PFSK-1 (cell line): Measurements from ENCODE around the gene NBR1.

Source experiments
- FOXP2 ChIP-seq: optimal IDR thresholded peaks from 2 replicates; pipeline ENCODE3; 2011; ENCODE audit warnings: borderline replicate concordance, control low read depth, inconsistent platforms; ENCODE audit not compliant: insufficient read depth; ENCODE audit errors: extremely low read length, extremely low read depth
- POLR2AphosphoS5 ChIP-seq: IDR thresholded peaks from 2 replicates; pipeline ENCODE4 v1.6.1; 2012; ENCODE audit warnings: low read depth, mild to moderate bottlenecking, control low read depth, low read length, moderate library complexity
- REST ChIP-seq, 2 experiments: IDR thresholded peaks; 2 replicates each; pipeline versions ENCODE4 v1.6.1 to v1.8.0; 2011 to 2012; ENCODE audit warnings: low read depth in 2 of 2, low read length in 2 of 2, control low read depth in 1 of 2, inconsistent platforms in 1 of 2, mild to moderate bottlenecking in 1 of 2, moderate library complexity in 1 of 2; ENCODE audit not compliant: insufficient read depth in 1 of 2
- SIN3A ChIP-seq: IDR thresholded peaks from 2 replicates; pipeline ENCODE4 v1.6.1; 2012; ENCODE audit warnings: mild to moderate bottlenecking, low read length, moderate library complexity, borderline replicate concordance; ENCODE audit not compliant: insufficient read depth
- TAF1 ChIP-seq: IDR thresholded peaks from 2 replicates; pipeline ENCODE4 v1.6.1; 2012; ENCODE audit warnings: low read length, control low read depth, borderline replicate concordance; ENCODE audit not compliant: insufficient read depth

The NBR1 gene

DNA sequence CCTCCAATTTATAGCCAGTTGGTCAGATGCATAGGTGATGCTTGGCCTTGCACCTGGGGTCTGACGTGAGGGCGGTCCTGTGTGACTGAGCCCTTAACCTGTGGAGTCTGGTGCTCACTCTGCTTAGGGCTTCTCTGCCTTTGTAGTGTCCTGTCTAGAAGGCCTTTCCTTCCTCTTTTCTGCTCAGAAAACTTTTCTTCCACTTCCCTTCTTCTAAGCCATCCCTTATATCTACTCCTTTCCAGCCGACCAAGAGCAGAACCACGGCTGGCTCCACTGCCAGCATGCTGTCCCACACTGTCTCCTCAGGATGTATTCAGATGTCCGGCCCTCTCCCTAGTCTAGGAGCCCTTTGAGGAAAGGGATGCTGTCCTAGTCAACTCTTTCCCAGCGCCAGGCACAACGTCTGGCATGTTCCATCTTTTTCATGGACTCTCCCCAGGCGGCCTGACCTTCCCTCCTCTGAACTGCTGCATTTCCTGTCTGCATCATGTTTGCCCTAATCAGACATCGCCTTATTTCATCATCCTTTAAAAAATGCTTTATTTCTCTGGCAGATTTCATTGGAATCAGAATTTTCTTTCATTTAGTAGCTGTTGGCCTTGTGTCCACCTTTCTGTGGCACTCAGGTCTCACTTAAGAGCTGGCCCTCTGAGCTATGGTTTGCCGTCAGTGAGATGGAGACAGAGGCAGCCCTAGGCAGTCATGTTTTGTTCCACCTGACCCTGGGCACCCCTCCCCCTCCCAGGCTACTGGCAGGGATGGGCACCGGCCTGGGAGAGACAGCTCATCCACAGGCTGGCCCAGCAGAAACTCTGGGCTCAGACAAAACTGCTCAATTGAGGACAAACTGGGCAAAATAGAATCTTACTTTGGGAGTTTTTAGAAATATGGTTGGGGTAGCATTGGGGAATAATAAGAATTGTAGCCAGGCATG lies 30.4 kb upstream of the NBR1 start:
- TF ChIP-seq REST (IDR thresholded peaks at IDR 0.05; ENCODE audit: insufficient read depth in 1 of 2, low read depth in 2 of 2, low read length in 2 of 2) = no peak
- no peak for TF ChIP-seq FOXP2
- TF ChIP-seq SIN3A = no peak
- TF ChIP-seq TAF1 = no peak
- TF ChIP-seq POLR2AphosphoS5 = no peak

DNA sequence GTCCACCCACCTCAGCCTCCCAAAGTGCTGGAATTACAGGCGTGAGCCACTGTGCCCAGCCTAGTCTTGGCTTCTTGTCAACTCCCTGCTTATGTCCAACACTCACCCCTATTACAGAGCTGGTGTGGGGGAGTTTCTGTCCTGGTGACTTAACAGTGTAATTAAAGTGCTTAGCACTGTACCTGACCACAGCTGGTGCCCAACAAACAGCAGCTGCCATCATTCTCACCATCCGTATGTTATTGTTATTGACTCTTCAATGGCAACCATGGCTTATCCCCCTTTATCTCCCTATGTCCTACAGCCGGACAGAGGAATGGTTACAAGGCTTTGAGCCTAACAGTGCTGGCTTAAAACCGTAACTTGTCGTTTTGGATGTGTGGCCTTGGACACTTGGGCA lies 28.9 kb upstream of the NBR1 start:
- no peak for TF ChIP-seq POLR2AphosphoS5
- no peak for TF ChIP-seq TAF1
- no peak for TF ChIP-seq SIN3A
- TF ChIP-seq FOXP2 = no peak
- no peak for TF ChIP-seq REST (IDR thresholded peaks at IDR 0.05; ENCODE audit: insufficient read depth in 1 of 2, low read depth in 2 of 2, low read length in 2 of 2)

DNA sequence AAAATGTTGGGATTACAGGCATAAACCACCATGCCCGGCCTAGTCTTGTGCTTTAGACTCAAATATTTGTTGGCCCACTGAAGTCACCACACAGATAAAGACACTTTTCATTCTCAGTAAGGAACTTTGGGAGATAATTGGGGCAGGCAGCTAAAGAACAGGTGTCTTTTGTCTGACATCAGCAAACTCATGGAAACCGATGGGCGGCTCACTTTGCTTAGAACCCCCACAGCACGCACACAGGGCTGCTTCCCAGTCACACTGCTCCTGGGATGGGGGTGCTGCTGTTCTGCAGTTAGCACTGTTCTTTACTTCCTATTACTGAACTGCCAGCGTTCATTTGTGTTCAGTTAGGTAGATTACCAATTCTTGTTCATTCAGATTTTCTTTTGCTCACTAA lies 27.8 kb upstream of the NBR1 start:
- no peak for TF ChIP-seq TAF1

GRCh38 chr17:43146649-43147048 lies 24.4 kb upstream of the NBR1 start:
- no peak for TF ChIP-seq TAF1
- TF ChIP-seq POLR2AphosphoS5 = no peak
- TF ChIP-seq REST (IDR thresholded peaks at IDR 0.05; ENCODE audit: insufficient read depth in 1 of 2, low read depth in 2 of 2, low read length in 2 of 2) = no peak
- no peak for TF ChIP-seq FOXP2
- no peak for TF ChIP-seq SIN3A

- TF ChIP-seq SIN3A (no peak), TAF1 (no peak), FOXP2 (no peak), REST (IDR thresholded peaks at IDR 0.05; ENCODE audit: insufficient read depth in 1 of 2, low read depth in 2 of 2, low read length in 2 of 2) (no peak), POLR2AphosphoS5 (no peak)
Observed at GRCh38 chr17:43151880-43152456, 19.0 kb upstream of the NBR1 start.
